SU-DHL-6 (cell line): ENCODE results near the gene KLF1.

Experiments used
- H2AFZ ChIP-seq: fragments of 200-600 bp; sonication (generic); 2 replicates; pipeline ENCODE4 v1.6.1; 2014; ENCODE audit warnings: low read depth, mild to moderate bottlenecking, moderate library complexity, mixed read lengths, antibody characterized with exemption, low read length; ENCODE audit not compliant: severe bottlenecking
- H3F3A ChIP-seq: fragments of 200-600 bp; shearing (Covaris generic); 2 replicates; pipeline ENCODE4 v1.6.0; 2016; ENCODE audit warnings: antibody characterized with exemption, mild to moderate bottlenecking; ENCODE audit not compliant: insufficient read depth
- H3K27ac ChIP-seq: fragments of 200-600 bp; sonication (generic); 2 replicates; pipeline ENCODE4 v1.5.1; 2016; ENCODE audit warnings: low read depth, mild to moderate bottlenecking, low read length, moderate library complexity, mixed read lengths
- H3K27me3 ChIP-seq: fragments of 200-600 bp; sonication (generic), shearing (Covaris generic); 2 replicates; pipeline ENCODE4 v1.6.0; 2014; ENCODE audit warnings: mild to moderate bottlenecking, low read length
- H3K36me3 ChIP-seq: fragments of 200-600 bp; sonication (generic); 2 replicates; pipeline ENCODE4 v1.6.1; 2014; ENCODE audit warnings: mild to moderate bottlenecking, low read length, mixed read lengths
- H3K4me2 ChIP-seq: fragments of 300-600, 200-600 bp; shearing (Covaris generic), sonication (generic); 2 replicates; pipeline ENCODE4 v1.6.0; 2014; ENCODE audit warnings: low read length, low read depth, mild to moderate bottlenecking; ENCODE audit not compliant: poor library complexity, severe bottlenecking
- H3K4me3 ChIP-seq: fragments of 200-600 bp; sonication (generic); 2 replicates; pipeline ENCODE4 v1.5.1; 2014; ENCODE audit warnings: antibody characterized with exemption, low read length, mild to moderate bottlenecking, mixed read lengths; ENCODE audit not compliant: insufficient read depth, poor library complexity, severe bottlenecking
- H3K79me2 ChIP-seq: fragments of 200-600 bp; sonication (generic); 2 replicates; pipeline ENCODE4 v1.6.1; 2014; ENCODE audit warnings: mild to moderate bottlenecking, low read length, moderate library complexity; ENCODE audit not compliant: insufficient read depth
- H3K9ac ChIP-seq: fragments of 200-600 bp; sonication (generic); 2 replicates; pipeline ENCODE4 v1.7.0; 2014; ENCODE audit warnings: mild to moderate bottlenecking, low read length
- H3K9me2 ChIP-seq: fragments of 200-600 bp; sonication (generic); replicated peaks from 2 replicates; pipeline ENCODE4 v1.6.1; 2014; ENCODE audit warnings: low read length; ENCODE audit not compliant: insufficient read depth
- H3K9me3 ChIP-seq: fragments of 200-600 bp; sonication (generic); 2 replicates; pipeline ENCODE4 v1.6.1; 2014; ENCODE audit warnings: low read length, mixed read lengths; ENCODE audit not compliant: insufficient read depth
- H4K20me1 ChIP-seq: fragments of 200-600 bp; sonication (generic); 2 replicates; pipeline ENCODE4 v1.6.1; 2014; ENCODE audit warnings: low read depth, mild to moderate bottlenecking, antibody characterized with exemption, low read length, moderate library complexity, mixed read lengths
- EZH2phosphoT487 ChIP-seq: fragments of 200-600 bp; sonication (generic), shearing (Covaris generic); conservative IDR thresholded peaks from 2 replicates; pipeline ENCODE4 v1.6.1; 2018; ENCODE audit warnings: mild to moderate bottlenecking, antibody characterized with exemption, low read length, moderate library complexity, mixed read lengths
- TF ChIP-seq, protein P1 (sequence below): fragments of 200-600 bp; sonication (generic); IDR thresholded peaks from one replicate; pipeline ENCODE4 v1.5.1; 2017; ENCODE audit warnings: antibody characterized with exemption, mild to moderate bottlenecking, low read length, moderate library complexity; ENCODE audit not compliant: insufficient read depth, poor library complexity, severe bottlenecking

Gene KLF1

DNA sequence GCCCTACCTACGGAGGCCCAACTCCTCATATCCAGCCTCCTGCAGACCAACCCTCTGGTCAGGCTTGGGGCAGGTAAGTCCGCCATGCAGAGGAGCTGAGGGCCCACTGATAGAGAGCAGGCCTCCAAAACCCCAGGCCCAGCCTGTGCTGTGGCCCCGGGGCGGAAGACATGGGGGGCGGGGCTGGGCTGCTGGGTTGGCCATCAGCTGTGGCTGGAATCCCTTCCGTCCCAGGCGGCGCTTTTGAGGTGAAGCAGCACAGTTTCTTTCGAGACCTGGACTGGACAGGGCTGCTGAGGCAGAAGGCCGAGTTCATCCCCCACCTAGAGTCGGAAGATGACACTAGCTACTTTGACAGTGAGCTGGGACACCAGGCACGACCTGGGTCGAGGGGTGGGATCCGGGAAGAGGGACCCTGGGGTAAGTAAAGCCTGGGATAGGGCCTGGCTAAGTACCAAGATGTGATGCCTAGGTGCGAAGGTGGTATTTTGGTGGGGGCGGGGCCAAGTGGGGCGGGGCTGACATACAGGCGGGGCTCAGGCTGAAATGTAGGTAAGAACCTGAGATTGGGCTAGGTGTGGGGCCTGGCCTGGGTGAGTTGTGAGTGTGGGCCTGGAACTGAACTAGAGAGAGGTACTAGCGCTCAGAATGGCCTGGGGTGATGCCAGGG is 21.1 kb downstream of the KLF1 start:
- H2AFZ ChIP-seq, result no peak overlapping the region
- H3K27me3 ChIP-seq, result no peaks in the 10 kb centered on the region
- H3K9me3 ChIP-seq, result no peaks in the 10 kb centered on the region
- H3K27ac ChIP-seq, result no peak overlapping the region
- no peaks in the 10 kb centered on the region for H4K20me1 ChIP-seq
- no peak overlapping the region for H3K4me2 ChIP-seq
- no peak overlapping the region for H3K9ac ChIP-seq
- H3F3A ChIP-seq, result no peaks in the 10 kb centered on the region
- no peaks in the 10 kb centered on the region for H3K36me3 ChIP-seq
- H3K9me2 ChIP-seq, result no peaks in the 10 kb centered on the region
- TF ChIP-seq, protein P1, sequence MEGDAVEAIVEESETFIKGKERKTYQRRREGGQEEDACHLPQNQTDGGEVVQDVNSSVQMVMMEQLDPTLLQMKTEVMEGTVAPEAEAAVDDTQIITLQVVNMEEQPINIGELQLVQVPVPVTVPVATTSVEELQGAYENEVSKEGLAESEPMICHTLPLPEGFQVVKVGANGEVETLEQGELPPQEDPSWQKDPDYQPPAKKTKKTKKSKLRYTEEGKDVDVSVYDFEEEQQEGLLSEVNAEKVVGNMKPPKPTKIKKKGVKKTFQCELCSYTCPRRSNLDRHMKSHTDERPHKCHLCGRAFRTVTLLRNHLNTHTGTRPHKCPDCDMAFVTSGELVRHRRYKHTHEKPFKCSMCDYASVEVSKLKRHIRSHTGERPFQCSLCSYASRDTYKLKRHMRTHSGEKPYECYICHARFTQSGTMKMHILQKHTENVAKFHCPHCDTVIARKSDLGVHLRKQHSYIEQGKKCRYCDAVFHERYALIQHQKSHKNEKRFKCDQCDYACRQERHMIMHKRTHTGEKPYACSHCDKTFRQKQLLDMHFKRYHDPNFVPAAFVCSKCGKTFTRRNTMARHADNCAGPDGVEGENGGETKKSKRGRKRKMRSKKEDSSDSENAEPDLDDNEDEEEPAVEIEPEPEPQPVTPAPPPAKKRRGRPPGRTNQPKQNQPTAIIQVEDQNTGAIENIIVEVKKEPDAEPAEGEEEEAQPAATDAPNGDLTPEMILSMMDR, result no peak
- TF ChIP-seq EZH2phosphoT487, result no peak
- no peaks in the 10 kb centered on the region for H3K79me2 ChIP-seq
- no peak overlapping the region for H3K4me3 ChIP-seq

DNA sequence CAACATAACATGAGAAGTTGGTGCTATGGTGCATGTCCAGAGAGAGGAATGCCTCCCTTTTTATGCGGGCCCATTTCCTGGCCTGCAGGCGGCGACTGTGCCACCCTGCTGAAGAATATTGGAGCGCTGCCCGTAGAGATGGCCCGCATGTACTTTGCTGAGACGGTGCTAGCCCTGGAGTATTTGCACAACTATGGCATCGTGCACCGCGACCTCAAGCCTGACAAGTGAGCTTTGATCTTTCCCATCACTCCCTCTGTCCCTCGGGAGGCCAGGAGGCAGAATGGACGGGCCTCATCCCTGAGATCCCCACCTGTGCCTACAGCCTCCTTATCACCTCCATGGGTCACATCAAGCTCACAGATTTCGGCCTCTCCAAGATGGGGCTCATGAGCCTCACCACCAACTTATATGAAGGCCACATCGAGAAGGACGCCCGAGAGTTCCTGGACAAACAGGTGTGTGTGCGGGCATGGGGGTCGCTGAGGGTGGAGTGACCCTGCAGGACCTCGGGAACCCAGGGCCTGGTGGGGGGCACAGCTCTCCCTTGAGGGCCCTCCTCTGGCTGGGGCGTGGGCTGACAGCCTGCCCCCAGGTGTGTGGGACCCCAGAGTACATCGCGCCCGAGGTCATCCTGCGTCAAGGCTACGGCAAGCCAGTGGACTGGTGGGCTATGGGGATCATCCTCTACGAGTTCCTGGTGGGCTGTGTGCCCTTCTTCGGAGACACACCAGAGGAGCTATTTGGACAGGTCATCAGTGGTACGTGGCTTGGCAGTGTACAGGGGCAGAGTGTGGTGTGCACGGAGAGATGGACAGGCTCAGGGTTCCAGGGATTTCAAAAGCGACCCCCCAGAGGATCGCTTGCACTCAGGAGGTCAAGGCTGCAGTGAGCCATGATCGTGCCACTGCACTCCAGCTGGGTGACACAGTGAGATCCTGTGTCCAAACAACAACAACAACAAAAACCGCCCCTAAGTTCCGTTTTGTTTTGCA is 22.0 kb downstream of the KLF1 start:
- Histone ChIP-seq H3K4me3 (no peak overlapping the region), H3K36me3 (no peaks in the 10 kb centered on the region), H3K79me2 (no peaks in the 10 kb centered on the region), H3K27ac (no peak overlapping the region), H3K27me3 (no peaks in the 10 kb centered on the region), H2AFZ (no peak overlapping the region), H3K9me2 (no peaks in the 10 kb centered on the region), H4K20me1 (no peaks in the 10 kb centered on the region), H3K9me3 (no peaks in the 10 kb centered on the region), H3F3A (no peaks in the 10 kb centered on the region), H3K4me2 (no peak overlapping the region), H3K9ac (no peak overlapping the region)
- TF ChIP-seq, protein P1, result no peak
- no peak for TF ChIP-seq EZH2phosphoT487

DNA sequence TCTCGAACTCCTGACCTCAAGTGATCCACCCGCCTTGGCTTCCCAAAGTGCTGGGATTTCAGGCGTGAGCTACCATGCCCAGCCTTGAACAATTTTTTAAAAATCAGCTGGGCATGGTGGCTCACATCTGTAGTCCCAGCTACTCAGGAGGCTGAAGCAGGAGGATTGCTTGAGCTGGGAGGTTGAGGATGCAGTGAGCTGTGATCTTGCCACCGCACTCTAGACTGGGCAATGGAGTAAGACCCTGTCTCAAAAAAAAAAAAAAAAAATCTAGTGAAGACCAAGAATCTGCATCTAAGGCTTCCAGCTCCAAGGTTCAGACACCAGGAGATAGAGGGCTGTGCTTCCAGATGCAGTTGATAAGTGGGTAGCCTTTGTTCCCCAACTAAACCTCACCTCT is 22.9 kb downstream of the KLF1 start:
- Histone ChIP-seq H3F3A (no peaks in the 10 kb centered on the region), H3K9ac (no peak overlapping the region), H3K79me2 (no peaks in the 10 kb centered on the region), H3K27me3 (no peaks in the 10 kb centered on the region), H3K27ac (no peak overlapping the region), H2AFZ (no peak overlapping the region), H3K9me3 (no peaks in the 10 kb centered on the region), H3K9me2 (no peaks in the 10 kb centered on the region), H4K20me1 (no peaks in the 10 kb centered on the region), H3K4me3 (no peak overlapping the region), H3K4me2 (no peak overlapping the region), H3K36me3 (no peaks in the 10 kb centered on the region)
- no peak for TF ChIP-seq EZH2phosphoT487
- TF ChIP-seq, protein P1, result no peak
